Left colon (tissue), 2 donors: ENCODE measurements around the gene OR5D14. TPM values are rescaled to one million over a fixed set of nuclear protein-coding genes. Genes with fewer than 3 reads are reported as not detected.

Source experiments
- ATAC-seq: fragments of 200-7000 bp; cut with Tn5 transposase; one replicate; pipeline ENCODE4 v1.9.1; 2020; ENCODE audit warnings: mild to moderate bottlenecking, moderate library complexity
- DNase-seq, 2 donors: peaks; one replicate each; pipeline ENCODE4 v3.0.0-alpha.2; 2020
- intact Hi-C, 2 donors: fragments of 100-400 bp; cut with DNase I in 1 of 2; cut with micrococcal nuclease in 1 of 2; formaldehyde crosslinking; loops; one replicate each; pipeline versions ENCODE4 v1.11.2 to v1.14.0; 2022; cut with DNase I, micrococcal nuclease
- long read RNA-seq: library from polyadenylated mRNA; unstranded; transcript quantifications from one replicate; pipeline ENCODE4 v2.0.0, GENCODE V29; 2021
- total RNA-seq, 2 donors: library from RNA; stranded (reverse); fragmentation: NEBNext Ultra II Directional; extraction: Animal tissue kit (Norgen Biotek cat#: 25700); gene quantifications; one replicate each; pipeline ENCODE4 v1.2.1, GENCODE V29; 2021
- donor health status: DM: no; HTN: no; CAD: no.
- donor health status: DM: yes; HTN: yes; CAD: no.

Gene OR5D14
- not detected for total RNA-seq
- long read RNA-seq = 0 reads

DNA sequence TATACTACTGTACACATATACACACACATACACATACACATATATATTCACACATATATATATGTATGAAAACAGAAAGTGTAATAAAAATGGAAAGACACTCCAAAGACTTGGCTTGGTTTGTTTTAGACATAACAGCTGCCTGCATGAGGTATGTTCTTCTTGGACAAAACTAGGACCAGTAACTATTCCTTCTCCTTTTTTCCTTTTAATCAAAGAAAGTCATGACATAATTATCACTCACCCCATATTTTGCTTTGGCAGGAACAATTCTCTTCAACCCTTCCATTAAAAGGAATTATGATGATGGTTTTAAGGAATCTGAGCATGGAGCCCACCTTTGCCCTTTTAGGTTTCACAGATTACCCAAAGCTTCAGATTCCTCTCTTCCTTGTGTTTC is at the start of gene OR5D14:
Gene OR5D14, plus strand, starts transcription at position 301 of the 400 bp plus-strand sequence. Its CDS starts 0 bp downstream, at position 301.
- ATAC-seq (no peak), DNase-seq (no peak)
- intact Hi-C loops = no loop called here

GRCh38 chr11:55773138-55773537 is 22.2 kb upstream of the OR5D14 start, which contains the start of gene OR5D13:
OR5D13 (plus strand) TSS chr11:55773438; CDS start chr11:55773438, 0 bp downstream.
- intact Hi-C loops = no loop called here
- ATAC-seq (no peak), DNase-seq (no peak)

GRCh38 chr11:55791606-55792005 is 3.8 kb upstream of the OR5D14 start:
- ATAC-seq = no peak
- intact Hi-C loops = no loop called here

DNA sequence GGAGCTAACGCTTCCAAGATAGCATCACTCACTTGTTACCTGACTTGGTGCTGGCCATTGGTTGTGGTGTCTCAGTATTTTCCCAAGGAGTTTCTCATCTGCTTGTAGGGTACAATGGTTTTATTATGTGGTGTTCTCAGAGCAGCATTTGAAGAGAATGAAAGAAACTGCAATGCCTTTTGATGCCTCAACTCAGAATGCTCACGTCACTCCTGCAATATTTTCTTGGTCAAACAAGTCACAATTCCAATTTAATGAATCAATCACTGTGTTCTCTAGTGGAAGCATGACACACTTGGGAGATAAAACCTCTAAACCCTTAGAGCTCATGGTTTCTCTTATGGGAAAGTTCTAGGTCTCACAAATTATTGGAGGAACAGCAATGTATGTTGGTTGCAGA is 2.0 kb upstream of the OR5D14 start:
- DNase-seq = no peak
- intact Hi-C loops = no loop called here
- no peak for ATAC-seq

More at GRCh38 chr11:55791606-55792005, 3.8 kb upstream of the OR5D14 start:
- DNase-seq = no peak

- no peak for ATAC-seq
- DNase-seq = no peak
- intact Hi-C loops = no loop called here
These were observed 10.9 kb downstream of the OR5D14 start for GRCh38 chr11:55806248-55806647.

- ATAC-seq (no peak), DNase-seq (no peak)
- intact Hi-C loops = no loop called here
These were observed 15.7 kb downstream of the OR5D14 start, which contains the start of gene OR5L1 for GRCh38 chr11:55811067-55811466. OR5L1 (plus strand) TSS chr11:55811367; CDS start chr11:55811467, 100 bp downstream.

GRCh38 chr11:55819330-55819729 is 24.0 kb downstream of the OR5D14 start, which contains the start of gene OR5D18:
OR5D18 (plus strand) TSS chr11:55819630; CDS start chr11:55819630, 0 bp downstream.
- intact Hi-C loops = no loop called here
- ATAC-seq = no peak

GRCh38 chr11:55826919-55827318 is 31.6 kb downstream of the OR5D14 start, which contains the start of gene OR5L2:
OR5L2 (plus strand) TSS chr11:55827219; CDS start chr11:55827219, 0 bp downstream.
- ATAC-seq = no peak
- no peak for DNase-seq
- intact Hi-C loops = no loop called here

More at GRCh38 chr11:55819330-55819729, 24.0 kb downstream of the OR5D14 start, which contains the start of gene OR5D18:
- DNase-seq = no peak

- ATAC-seq = no peak
- intact Hi-C loops = no loop called here
- DNase-seq = no peak
These were observed 43.1 kb downstream of the OR5D14 start, which contains the start of gene OR5D16 for GRCh38 chr11:55838452-55838851. OR5D16 (plus strand) TSS chr11:55838752; CDS start chr11:55838752, 0 bp downstream.

Other genes with a start within 250 kb of the OR5D14 start
- not detected for gene OR4C15, start 241.1 kb upstream of the OR5D14 start, total RNA-seq
- gene OR4C16, start 223.4 kb upstream of the OR5D14 start, total RNA-seq = not detected
- not detected for gene OR4C11, start 187.9 kb upstream of the OR5D14 start, total RNA-seq
- not detected for gene OR4P4, start 160.4 kb upstream of the OR5D14 start, total RNA-seq
- not detected for gene OR4S2, start 147.2 kb upstream of the OR5D14 start, total RNA-seq
- gene OR4C6, start 133.4 kb upstream of the OR5D14 start, total RNA-seq = not detected
- not detected for gene OR5D13, start 22.1 kb upstream of the OR5D14 start, total RNA-seq
- not detected for gene OR5L1, start 15.8 kb downstream of the OR5D14 start, total RNA-seq
- not detected for gene OR5D18, start 24.1 kb downstream of the OR5D14 start, total RNA-seq
- not detected for gene OR5L2, start 31.7 kb downstream of the OR5D14 start, total RNA-seq
- gene OR5D16, start 43.2 kb downstream of the OR5D14 start, total RNA-seq = not detected
- not detected for gene TRIM51, start 87.7 kb downstream of the OR5D14 start, total RNA-seq
- gene OR5W2, start 119.0 kb downstream of the OR5D14 start, total RNA-seq = not detected
- not detected for gene OR5I1, start 140.8 kb downstream of the OR5D14 start, total RNA-seq
- gene OR10AG1, start 174.4 kb downstream of the OR5D14 start, total RNA-seq = not detected
- not detected for gene OR5F1, start 199.1 kb downstream of the OR5D14 start, total RNA-seq
- gene OR5AS1, start 232.1 kb downstream of the OR5D14 start, total RNA-seq = not detected